Stimulated activated CD8-positive, alpha-beta memory T cell treated with anti-CD3 and anti-CD28 coated beads, Interleukin-7, amount 100 ng/mL, for 24 hours (primary cell): Measurements from ENCODE around the gene FAM47E.

ENCODE experiments used
- DNase-seq: peaks from one replicate; pipeline ENCODE4 v3.0.0-alpha.2; 2020; ENCODE audit warnings: low read depth

Gene FAM47E, protein sequence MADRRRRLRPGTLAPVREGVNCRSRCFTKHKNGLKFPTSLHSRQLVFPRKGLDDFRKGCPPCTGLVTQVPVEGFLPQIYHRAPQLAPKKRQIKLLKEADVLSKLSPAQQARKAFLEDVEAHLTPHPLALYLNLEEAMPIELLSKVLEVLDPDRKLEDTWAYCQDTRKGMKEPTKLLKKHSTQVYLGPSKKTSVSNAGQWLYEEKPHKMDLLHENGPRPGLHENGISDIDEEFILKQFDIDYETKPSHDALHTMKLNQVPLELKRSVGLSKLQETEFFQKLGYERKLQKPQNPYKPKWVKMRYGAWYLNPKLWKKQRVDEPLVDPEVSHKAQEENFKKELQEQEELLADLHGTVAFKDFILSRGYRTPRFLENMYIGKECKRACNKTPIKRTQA

GRCh38 chr4:76251441-76252270, at the start of gene FAM47E:
TSS of gene FAM47E (plus strand) at chr4:76251721. CDS start at chr4:76251747, 26 bp downstream.
- no peak for DNase-seq

- no peak for DNase-seq
Observed at GRCh38 chr4:76203541-76203940, 48.0 kb upstream of the FAM47E start.

DNA sequence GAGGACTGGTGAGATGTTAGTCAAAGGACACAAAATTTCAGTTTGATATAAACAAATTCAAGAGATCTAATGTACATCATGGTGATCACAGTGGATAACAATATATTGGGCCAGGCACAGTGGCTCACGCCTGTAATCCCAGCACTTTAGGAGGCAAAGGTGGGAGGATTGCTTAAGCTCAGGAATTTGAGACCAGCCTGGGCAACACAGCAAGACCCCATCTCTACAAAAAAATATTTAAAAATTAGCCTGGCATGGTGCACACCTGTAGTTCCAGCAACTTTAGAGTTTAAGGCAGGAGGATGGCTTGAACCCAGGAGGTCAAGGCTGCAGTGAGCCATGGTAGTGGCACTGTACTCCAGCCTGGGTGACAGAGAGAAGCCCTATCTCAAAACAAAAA, 46.6 kb upstream of the FAM47E start:
- no peak for DNase-seq

DNA sequence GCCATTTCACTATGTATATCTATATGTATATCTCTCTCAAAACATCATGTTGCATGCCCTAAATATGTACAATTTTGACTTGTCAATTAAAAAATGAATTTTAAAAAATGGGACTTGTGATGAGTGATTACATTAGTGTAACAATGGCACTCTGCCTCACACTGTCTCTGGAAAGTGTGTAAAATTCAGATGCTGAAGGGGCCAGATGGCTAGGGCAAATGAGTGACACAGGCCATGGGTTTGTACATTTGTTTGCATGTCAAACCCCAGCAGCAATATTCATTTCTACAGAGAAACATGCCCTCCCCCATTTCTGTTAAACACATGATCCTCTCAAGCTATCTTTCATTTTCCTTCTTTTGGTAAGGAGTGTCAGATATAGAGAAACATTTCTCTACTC, 46.0 kb upstream of the FAM47E start:
- DNase-seq = no peak

- DNase-seq = no peak
Observed at GRCh38 chr4:76206222-76206942, 45.1 kb upstream of the FAM47E start.

DNA sequence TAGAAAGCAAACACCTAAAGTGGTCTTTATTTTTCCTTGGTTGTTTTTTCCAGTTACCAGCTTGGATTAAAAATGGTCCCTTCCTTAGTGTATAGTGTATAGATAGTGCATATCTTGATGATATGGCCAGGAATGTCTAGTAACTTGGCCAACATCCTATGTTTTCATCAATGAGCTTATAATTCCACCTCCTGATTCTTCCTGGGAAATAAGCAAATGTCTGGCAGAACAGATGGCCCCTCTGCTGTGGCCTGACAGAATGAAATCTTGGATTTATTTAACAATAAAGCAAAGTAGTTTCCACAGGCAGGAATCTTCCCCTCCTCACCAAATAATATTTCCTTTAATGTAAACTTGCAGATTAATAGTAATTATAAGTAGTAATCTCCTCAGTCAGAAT, 44.0 kb upstream of the FAM47E start:
- DNase-seq = no peak

DNA sequence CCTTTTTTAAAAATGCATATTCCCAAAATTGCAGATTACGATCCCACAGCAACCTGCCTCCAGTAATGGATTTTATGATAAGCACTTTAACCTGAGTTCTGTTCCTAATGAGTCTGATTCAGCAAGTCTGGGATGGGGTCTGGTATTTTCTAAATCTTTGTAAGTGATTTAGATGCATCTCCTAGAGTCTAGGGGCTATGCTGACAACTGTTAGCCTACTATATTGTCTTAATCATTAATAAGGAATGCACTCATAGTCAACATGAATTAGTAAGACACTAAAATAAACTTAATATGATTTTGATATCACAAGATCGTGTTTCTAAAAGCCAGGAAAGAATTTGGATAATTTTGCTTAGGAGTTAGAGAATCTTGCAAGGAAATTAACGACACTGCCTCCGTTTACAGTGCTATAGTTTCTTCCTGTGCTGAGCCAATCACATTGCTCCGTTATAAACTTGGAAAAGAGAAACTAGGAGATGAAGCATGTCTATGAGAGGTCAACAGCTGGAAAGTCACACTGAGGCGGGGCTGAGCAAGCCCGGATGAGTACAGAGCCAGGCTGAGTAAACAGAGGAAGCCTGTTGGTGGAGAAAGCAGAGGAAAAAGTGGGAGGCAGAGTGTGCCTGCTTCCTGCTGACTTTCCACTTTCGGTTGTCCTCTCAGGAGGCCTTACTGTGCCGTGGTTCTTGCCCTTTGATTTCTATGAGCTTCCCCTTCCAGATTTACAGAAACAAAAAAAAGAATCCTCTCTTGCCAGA, 43.3 kb upstream of the FAM47E start:
- DNase-seq = no peak

- no peak for DNase-seq
Observed at GRCh38 chr4:76209881-76210280, 41.6 kb upstream of the FAM47E start.

GRCh38 chr4:76210452-76210851, 41.1 kb upstream of the FAM47E start:
- DNase-seq = no peak

DNA sequence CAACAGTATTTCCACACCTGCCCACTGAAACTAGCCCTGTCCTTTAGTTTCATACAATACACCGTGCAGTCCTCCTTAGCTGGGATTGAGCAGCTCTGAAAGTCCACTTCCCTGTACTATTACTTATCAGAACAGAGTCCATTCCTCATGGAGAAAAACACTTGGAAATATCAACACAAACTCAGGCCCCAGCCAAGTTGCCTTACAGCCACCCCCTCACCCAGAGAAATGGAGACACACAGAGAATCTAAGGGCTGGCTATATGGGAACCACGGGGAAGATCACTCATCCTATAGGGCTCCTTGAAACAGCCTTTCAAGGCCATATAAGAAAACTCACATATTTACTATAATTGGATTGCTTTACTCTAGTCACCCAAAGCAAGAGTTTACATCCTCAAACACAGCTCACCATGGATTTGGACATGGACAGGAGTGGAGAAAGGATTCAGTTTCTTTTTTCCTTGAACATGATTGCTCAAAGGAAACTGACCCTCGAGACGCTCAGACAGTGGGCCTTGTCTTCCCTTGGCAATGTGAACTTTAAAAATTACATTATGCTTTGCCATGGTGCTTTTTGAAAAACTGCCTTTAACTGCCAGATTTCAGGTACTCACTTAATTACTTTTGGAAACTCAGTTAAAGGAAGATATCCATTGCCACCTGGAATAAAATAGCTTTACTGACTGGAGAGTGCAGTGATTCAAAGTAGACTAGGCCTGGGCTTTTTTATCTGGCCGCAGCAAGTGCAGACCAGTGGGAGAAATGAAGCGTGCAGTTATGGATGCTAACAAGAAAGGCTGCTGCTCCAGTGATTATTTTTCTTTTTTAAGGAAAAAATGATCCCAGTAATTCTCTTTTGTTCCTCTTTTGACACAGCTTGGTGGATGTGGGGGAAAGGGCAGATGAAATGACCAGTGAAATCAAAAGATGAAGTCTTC, 39.5 kb upstream of the FAM47E start:
- DNase-seq = no peak

DNA sequence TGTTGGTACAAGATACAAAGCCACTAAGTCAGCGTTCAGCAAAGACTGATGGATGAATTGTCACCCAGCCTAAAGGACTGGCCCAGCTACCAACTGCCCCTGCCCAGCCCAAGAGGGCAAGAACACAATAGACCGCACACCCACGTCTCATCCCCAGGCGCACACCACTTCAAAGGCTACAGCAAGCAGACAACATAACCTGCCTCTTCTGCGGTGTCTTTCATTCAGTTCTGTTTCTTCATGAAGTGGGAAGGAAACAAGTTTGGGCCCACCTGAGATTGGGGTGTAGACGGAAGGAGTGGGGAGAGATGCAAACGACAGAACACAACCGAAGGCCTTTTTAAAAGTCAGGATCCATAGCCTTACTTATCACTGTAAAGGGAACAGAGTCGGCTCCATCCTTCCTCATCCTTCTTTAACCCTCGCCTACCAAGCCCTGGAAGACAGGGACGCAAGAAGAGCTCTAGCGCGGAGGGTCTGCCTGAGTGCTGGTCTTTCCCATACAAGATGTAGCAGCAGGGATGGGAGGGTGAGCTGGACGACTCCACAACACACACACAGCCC, 38.6 kb upstream of the FAM47E start:
- DNase-seq = no peak

DNA sequence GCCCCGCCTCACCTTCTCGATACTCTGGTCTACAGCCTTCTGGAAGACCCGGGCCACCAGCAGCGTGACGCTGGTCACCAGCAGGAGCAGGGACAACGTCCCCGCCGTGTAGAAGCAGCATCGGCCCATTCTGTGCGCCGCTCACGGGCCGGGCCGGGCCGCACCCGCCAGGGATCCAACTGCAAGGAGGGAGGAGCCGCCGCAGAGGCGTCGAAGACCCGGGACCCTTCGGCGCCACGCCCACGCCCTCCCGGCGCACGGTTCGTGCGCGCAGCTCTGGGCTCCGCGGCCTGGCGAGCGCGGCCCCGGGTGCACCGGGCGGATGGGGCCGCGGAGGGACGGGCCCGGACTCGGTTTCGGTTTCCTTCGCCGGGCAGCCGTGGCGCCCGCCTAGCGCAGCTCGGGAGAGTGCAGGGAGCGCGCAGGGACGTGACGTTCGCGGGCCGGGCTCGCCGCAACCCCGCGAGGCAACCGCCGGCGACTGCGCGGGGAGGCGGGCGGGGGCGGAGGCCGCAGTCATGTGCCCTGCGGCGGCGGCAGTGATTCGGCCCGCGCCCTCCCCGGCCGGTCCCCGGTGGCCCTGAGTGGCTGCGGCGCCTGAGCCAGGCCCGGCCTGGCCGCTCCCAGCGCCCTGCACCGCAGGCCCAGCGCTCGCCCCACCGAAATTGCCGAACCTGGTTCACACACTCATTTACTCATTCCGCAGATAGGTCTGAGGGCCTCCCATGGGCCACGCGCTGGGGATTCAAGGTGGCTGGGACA, 37.9 kb upstream of the FAM47E start, which contains the start of gene SCARB2:
Gene SCARB2 (minus strand): TSS at position 410 of the 762 bp plus-strand sequence. CDS start 281 bp downstream, at position 129.
- peak; percentile 33 for DNase-seq

- DNase-seq = no peak
Observed at GRCh38 chr4:76214177-76214675, 37.3 kb upstream of the FAM47E start.

DNA sequence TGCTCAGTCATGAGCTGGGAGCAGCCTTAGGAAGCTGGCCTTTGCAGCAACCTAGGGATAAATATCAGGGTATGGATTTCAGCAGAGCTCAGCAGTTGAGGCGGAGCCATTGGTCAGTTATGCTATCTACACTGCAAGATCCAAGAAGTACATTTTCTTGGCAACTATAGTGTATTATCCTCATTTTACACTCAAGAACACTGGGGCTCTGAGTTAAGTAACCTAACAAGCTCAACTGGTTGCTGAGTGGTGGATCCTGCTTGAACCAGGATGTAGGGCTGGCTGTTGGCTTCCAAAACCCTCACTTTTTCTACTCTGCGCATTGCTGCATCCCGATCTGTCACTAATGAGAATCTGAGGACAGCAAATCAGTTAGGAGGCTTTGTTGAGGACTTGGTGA, 36.4 kb upstream of the FAM47E start:
- DNase-seq = no peak

DNA sequence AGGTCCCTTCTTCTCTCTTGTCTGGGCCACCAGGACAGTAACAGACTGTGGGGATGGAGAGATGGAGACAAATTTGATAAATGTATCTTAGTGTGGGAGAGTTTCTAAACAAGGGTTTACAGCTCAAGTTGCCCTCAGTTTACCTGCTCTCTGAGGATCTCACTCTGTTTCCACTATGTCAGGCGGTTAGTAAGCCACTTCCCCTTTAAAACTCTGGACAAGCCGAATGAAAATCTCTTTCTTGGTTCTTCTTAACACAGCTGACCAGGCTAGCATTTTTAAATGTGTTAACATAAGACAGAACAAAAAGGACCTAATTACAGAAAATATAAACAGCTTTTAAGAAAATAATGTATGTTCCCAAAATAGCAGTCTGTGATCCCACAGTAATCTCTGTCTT, 35.0 kb upstream of the FAM47E start:
- DNase-seq = no peak

DNA sequence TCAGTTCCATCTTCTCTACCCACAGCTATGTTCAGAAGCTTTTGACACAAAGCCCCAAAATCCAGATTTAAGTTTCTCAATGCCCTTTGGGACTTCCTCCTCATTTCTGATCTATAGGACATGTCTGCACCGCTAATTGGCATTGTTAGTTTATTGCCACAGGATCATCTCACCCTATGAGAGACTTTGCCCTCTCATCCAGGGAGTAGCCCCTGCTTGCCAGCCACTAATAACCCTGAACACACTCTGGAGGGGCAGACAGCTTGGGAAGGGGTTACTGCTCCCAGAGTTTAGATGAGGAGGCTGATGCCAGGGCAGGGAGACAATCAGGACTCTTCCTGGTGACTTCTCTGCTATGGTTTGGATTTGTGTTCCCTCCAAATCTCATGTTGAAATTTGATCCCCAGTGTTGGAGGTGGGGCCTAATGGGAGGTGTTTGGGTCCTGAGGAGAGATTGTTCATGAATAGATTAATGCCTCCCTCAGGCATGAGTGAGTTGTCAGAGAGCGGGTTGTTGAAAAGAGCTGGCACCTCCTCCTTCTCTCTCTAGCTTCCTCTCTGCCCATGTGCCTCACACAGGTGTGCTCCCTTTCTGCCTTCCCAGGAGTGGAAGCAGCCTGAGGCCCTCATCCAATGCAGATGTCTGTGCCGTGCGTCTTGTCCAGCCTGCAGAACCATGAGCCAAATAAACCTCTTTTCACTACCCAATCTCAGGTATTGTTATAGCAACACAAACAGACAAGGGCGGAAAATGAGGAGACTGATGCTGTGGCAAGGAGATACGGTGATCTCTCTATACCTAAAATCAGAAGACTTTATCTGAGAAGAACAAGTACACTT, 34.3 kb upstream of the FAM47E start:
- no peak for DNase-seq

DNA sequence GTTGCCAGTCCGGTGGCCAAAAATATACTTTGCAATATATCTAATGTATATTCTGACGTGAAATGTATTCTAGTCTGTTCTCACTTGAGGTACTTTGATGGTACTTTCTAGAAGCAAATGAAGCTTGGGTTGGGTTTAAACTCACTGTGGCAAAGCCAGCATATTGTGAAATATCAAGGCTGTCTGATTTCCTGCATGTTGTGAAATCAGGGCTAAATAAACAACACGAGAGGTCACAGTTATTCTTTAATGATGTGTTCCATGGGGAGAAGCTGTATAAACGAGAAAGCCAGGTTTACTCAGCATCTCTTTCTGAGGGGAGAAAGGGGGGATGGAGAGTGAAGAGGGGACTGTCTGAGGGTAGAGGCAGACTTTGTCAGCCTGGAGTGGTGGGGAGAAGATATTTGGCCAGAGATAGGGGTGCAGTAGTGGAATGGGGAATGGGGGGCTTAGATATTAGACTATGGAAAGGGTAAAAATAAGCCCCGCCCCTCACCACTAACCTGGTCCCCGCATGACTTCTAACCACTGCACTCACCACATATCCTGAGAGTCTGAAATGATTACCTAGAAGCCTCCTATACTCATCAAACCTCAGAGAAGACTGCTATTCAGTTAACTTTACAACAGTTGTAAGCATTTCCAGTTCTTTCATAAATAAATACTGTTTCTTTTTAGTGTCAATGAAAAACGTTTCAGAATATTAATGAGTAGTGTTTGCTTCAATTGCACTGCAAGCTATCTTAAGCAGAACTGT, 32.0 kb upstream of the FAM47E start:
- DNase-seq = no peak

DNA sequence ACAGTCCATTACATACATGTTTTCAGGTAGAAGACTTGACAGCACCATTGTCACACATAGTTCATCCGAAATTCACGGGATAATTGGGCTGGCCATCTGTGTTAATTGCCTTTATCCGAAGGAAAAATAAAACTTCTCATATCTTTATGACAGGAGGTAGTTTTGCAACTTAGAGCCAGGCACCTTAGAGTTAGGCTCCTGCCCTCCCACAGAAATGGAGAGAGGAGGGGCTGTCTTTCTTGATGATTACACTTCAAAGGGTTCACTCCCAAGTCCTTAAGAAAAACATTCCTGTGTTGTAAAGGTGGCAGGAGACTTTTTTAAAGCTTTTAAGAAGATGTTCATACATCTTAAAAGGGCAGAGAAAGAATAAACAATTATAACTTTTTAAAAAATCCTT, 27.4 kb upstream of the FAM47E start:
- DNase-seq = no peak
